ENCODE data around the gene C1QTNF9B.
"Not testable (repeated sequence)": the region's sequence is repeated elsewhere in the genome, so short reads cannot be mapped to it uniquely, and the experiment has no call there.

C1QTNF9B gene

GRCh38 chr13:23897452-23897919 is at the start of gene C1QTNF9B:
TSS of gene C1QTNF9B (minus strand) at chr13:23897502.
- not testable (repeated sequence) for H3K27me3 ChIP-seq (ENCODE audit: control insufficient read depth, low read length); H3K9me3 ChIP-seq (ENCODE audit: control insufficient read depth, insufficient read depth, low read length); H3K4me2 ChIP-seq (ENCODE audit: low read length); H3F3A ChIP-seq (ENCODE audit: control insufficient read depth, insufficient read depth); H4K20me1 ChIP-seq (ENCODE audit: control insufficient read depth, insufficient read depth, low read depth, low read length); H3K36me3 ChIP-seq (ENCODE audit: control insufficient read depth, low read length); H3K4me1 ChIP-seq (ENCODE audit: control insufficient read depth, low read length); H3K4me3 ChIP-seq (ENCODE audit: low read length); H3K9me2 ChIP-seq (replicated peaks; ENCODE audit: control insufficient read depth, low read length); H3K27ac ChIP-seq (ENCODE audit: low read depth, low read length); H3K79me2 ChIP-seq (ENCODE audit: control insufficient read depth, low read length)

DNA sequence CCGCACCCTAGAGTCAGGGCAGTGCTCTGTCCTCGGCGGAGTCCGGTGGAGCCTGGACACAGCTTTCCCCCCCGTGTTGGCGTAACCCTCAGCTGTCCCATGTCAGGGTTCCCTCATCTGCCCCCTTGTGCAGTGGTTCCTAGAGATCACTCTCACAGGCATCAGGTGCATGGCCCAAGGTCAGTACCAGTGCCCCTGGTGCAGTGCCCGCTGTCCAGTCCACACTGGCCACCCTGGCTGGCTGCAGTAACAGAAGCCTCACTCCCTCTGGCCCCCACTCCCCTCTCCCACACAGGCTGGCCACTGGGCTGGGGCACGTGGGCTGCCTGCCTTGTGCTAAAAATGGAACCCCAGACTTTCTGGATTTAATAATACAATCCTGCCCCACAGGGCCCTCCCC is 49.6 kb upstream of the C1QTNF9B start:
- Histone ChIP-seq H3K9me3 (ENCODE audit: control insufficient read depth, insufficient read depth, low read length) (no peaks in the 10 kb centered on the region), H3K4me2 (ENCODE audit: low read length) (no peak overlapping the region)
- TF ChIP-seq CTCF (IDR thresholded peaks at IDR 0.05; ENCODE audit: low read depth, low read length, poor library complexity, severe bottlenecking), result no peak
- TF ChIP-seq EZH2phosphoT487 (IDR thresholded peaks at IDR 0.05; ENCODE audit: borderline replicate concordance, low read length), result no peak

DNA sequence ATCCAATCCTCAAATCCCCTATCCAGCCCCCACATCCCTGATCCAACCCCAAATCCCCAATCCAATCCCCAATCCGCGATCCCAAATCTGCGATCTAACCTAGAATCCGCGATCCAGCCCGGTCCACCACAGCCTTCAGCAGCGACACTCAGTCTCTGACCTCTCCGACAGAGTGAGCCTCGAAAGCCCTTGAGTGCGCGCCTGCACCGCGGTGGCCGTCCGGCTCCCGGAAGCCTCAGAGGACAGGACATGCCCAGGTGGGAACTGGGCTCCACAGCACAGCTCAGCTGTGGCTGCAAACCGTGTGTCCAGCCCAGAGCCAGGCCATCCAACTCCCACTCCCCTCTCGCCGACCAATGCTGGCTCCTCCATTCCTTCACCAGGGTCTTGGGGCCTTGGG is 48.8 kb upstream of the C1QTNF9B start:
- H4K20me1 ChIP-seq (ENCODE audit: control insufficient read depth, insufficient read depth, low read depth, low read length), result no peaks in the 10 kb centered on the region
- H3K9me2 ChIP-seq (replicated peaks; ENCODE audit: control insufficient read depth, low read length), result no peaks in the 10 kb centered on the region
- H3K36me3 ChIP-seq (ENCODE audit: control insufficient read depth, low read length), result no peaks in the 10 kb centered on the region
- no peak overlapping the region for H3K27ac ChIP-seq (ENCODE audit: low read depth, low read length)
- no peaks in the 10 kb centered on the region for H3K27me3 ChIP-seq (ENCODE audit: control insufficient read depth, low read length)
- H3K9me3 ChIP-seq (ENCODE audit: control insufficient read depth, insufficient read depth, low read length), result no peaks in the 10 kb centered on the region
- H3K4me3 ChIP-seq (ENCODE audit: low read length), result no peak overlapping the region
- TF ChIP-seq CTCF (IDR thresholded peaks at IDR 0.05; ENCODE audit: low read depth, low read length, poor library complexity, severe bottlenecking) (no peak), EZH2phosphoT487 (IDR thresholded peaks at IDR 0.05; ENCODE audit: borderline replicate concordance, low read length) (no peak)
- no peaks in the 10 kb centered on the region for H3K79me2 ChIP-seq (ENCODE audit: control insufficient read depth, low read length)
- H3K4me2 ChIP-seq (ENCODE audit: low read length), result no peak overlapping the region
- no peaks in the 10 kb centered on the region for H3K4me1 ChIP-seq (ENCODE audit: control insufficient read depth, low read length)
- H3F3A ChIP-seq (ENCODE audit: control insufficient read depth, insufficient read depth), result no peaks in the 10 kb centered on the region

More for the DNA sequence above, 49.6 kb upstream of the C1QTNF9B start:
- no peaks in the 10 kb centered on the region for H3K27me3 ChIP-seq (ENCODE audit: control insufficient read depth, low read length)
- no peaks in the 10 kb centered on the region for H4K20me1 ChIP-seq (ENCODE audit: control insufficient read depth, insufficient read depth, low read depth, low read length)
- no peaks in the 10 kb centered on the region for H3K4me1 ChIP-seq (ENCODE audit: control insufficient read depth, low read length)
- H3K27ac ChIP-seq (ENCODE audit: low read depth, low read length), result no peak overlapping the region
- H3K36me3 ChIP-seq (ENCODE audit: control insufficient read depth, low read length), result no peaks in the 10 kb centered on the region
- H3K4me3 ChIP-seq (ENCODE audit: low read length), result no peak overlapping the region
- H3K9me2 ChIP-seq (replicated peaks; ENCODE audit: control insufficient read depth, low read length), result no peaks in the 10 kb centered on the region
- no peaks in the 10 kb centered on the region for H3F3A ChIP-seq (ENCODE audit: control insufficient read depth, insufficient read depth)
- no peaks in the 10 kb centered on the region for H3K79me2 ChIP-seq (ENCODE audit: control insufficient read depth, low read length)

DNA sequence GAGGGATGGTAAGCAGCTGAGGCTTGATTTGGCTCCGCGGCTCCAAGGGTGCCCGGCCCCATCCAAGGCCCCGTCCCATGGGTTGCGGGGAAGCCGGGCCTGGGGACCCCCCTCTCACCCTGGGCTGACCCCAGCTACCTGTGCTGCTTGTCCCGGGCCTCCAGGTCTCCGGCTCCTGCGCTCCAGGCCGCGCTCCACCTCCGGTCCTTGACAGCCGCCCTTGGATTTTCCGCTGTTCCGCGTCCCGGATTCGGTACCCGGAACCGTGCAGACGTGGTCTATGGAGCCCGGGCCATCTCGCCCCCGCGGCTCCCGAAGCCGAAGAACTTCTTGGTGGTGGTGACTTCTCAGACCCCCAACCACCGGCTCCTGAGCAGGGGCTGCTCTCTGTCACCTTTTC is 48.3 kb upstream of the C1QTNF9B start:
- Histone ChIP-seq H3K36me3 (ENCODE audit: control insufficient read depth, low read length) (no peaks in the 10 kb centered on the region), H4K20me1 (ENCODE audit: control insufficient read depth, insufficient read depth, low read depth, low read length) (no peaks in the 10 kb centered on the region), H3K27ac (ENCODE audit: low read depth, low read length) (no peak overlapping the region), H3K4me1 (ENCODE audit: control insufficient read depth, low read length) (no peaks in the 10 kb centered on the region), H3K9me3 (ENCODE audit: control insufficient read depth, insufficient read depth, low read length) (no peaks in the 10 kb centered on the region), H3K4me3 (ENCODE audit: low read length) (no peak overlapping the region), H3K27me3 (ENCODE audit: control insufficient read depth, low read length) (no peaks in the 10 kb centered on the region), H3K79me2 (ENCODE audit: control insufficient read depth, low read length) (no peaks in the 10 kb centered on the region), H3F3A (ENCODE audit: control insufficient read depth, insufficient read depth) (no peaks in the 10 kb centered on the region), H3K4me2 (ENCODE audit: low read length) (no peak overlapping the region), H3K9me2 (replicated peaks; ENCODE audit: control insufficient read depth, low read length) (no peaks in the 10 kb centered on the region)
- TF ChIP-seq EZH2phosphoT487 (IDR thresholded peaks at IDR 0.05; ENCODE audit: borderline replicate concordance, low read length), result no peak
- no peak for TF ChIP-seq CTCF (IDR thresholded peaks at IDR 0.05; ENCODE audit: low read depth, low read length, poor library complexity, severe bottlenecking)

All from DOHH2 (cell line).